ENCODE measurements around the gene ZSCAN18. TPM values are rescaled to one million over a fixed set of nuclear protein-coding genes. Genes with fewer than 3 reads are reported as not detected.

ZSCAN18 gene
- total RNA-seq, 1 experiment from 2014 or later = 0.12 TPM

- no peaks in the 10 kb centered on the region for H3K4me1 ChIP-seq (ENCODE audit: control insufficient read depth in 1 of 2, insufficient read depth in 2 of 2, low read length in 2 of 2)
- no peak for DNase-seq (ENCODE audit: low read depth, low spot score)
- ATAC-seq = no peak
- H4K20me1 ChIP-seq (ENCODE audit: insufficient read depth) = no peaks in the 10 kb centered on the region
- TF ChIP-seq CBX3 (IDR thresholded peaks at IDR 0.05; ENCODE audit: low read depth) (no peak), EGR1 (IDR thresholded peaks at IDR 0.05; ENCODE audit: low read depth) (no peak), RAD21 (IDR thresholded peaks at IDR 0.05; ENCODE audit: low read depth) (no peak), SRF (IDR thresholded peaks at IDR 0.05; ENCODE audit: low read depth) (no peak), POLR2A (IDR thresholded peaks at IDR 0.05; ENCODE audit: borderline replicate concordance, extremely low read depth, insufficient read depth, insufficient read length) (no peak), POLR2AphosphoS5 (IDR thresholded peaks at IDR 0.05; ENCODE audit: low read depth, low read length) (no peak), YY1 (IDR thresholded peaks at IDR 0.05; ENCODE audit: extremely low read depth, insufficient replicate concordance, low read depth, low read length) (no peak), TCF7L2 (IDR thresholded peaks at IDR 0.05; ENCODE audit: borderline replicate concordance, extremely low read depth, insufficient read depth, insufficient read length) (no peak), SIN3A (IDR thresholded peaks at IDR 0.05; ENCODE audit: low read depth) (no peak), EZH2phosphoT487 (IDR thresholded peaks at IDR 0.05; ENCODE audit: borderline replicate concordance) (no peak), ZBTB33 (IDR thresholded peaks at IDR 0.05; ENCODE audit: extremely low read depth, insufficient replicate concordance, low read length) (no peak), ELF1 (IDR thresholded peaks at IDR 0.05; ENCODE audit: borderline replicate concordance, low read depth) (no peak), REST (IDR thresholded peaks at IDR 0.05; ENCODE audit: low read depth) (no peak), FOSL1 (IDR thresholded peaks at IDR 0.05; ENCODE audit: low read depth) (no peak), SP1 (IDR thresholded peaks at IDR 0.05; ENCODE audit: low read depth) (no peak), CEBPB (IDR thresholded peaks at IDR 0.05; ENCODE audit: low read depth) (no peak), ZNF274 (IDR thresholded peaks at IDR 0.05; ENCODE audit: low read depth, low read length) (no peak)
- no peak overlapping the region for H3K4me2 ChIP-seq (ENCODE audit: low read length)
- no peaks in the 10 kb centered on the region for H3K9me2 ChIP-seq (ENCODE audit: insufficient read depth)
- H3K27me3 ChIP-seq (ENCODE audit: insufficient read depth, low read length) = no peaks in the 10 kb centered on the region
- intact Hi-C loops (cut with micrococcal nuclease) = no loop called here
- ChIA-PET POLR2A (no interaction called here), RAD21 (ENCODE audit: low non-redundant PET in 1 of 2, low total read pairs in 2 of 2, uncharacterized antibody in 2 of 2, unreplicated experiment in 2 of 2) (no interaction called here), CTCF (no interaction called here)
- no peaks in the 10 kb centered on the region for H3K79me2 ChIP-seq (ENCODE audit: insufficient read depth, low read length)
- no peak overlapping the region for H3K27ac ChIP-seq (ENCODE audit: low read depth, low read length)
- no peak overlapping the region for H2AFZ ChIP-seq (ENCODE audit: low read depth, low read length, poor library complexity, severe bottlenecking)
- no peak overlapping the region for H3K4me3 ChIP-seq (replicated peaks in 1 of 2; ENCODE audit: low read depth in 1 of 2, low read length in 2 of 2)
- H3K9me3 ChIP-seq (ENCODE audit: control insufficient read depth in 1 of 2, insufficient read depth in 1 of 2, low read depth in 1 of 2, low read length in 2 of 2) = peaks cover 7 to 20% of the 10 kb centered on the region in 2 experiments; a peak in 2 of 4 replicates
- BruUV-seq (replicated peaks) = no TSS peak
- no peaks in the 10 kb centered on the region for H3K36me3 ChIP-seq (ENCODE audit: control insufficient read depth in 1 of 2, insufficient read depth in 2 of 2, low read length in 2 of 2)
- H3K9ac ChIP-seq (ENCODE audit: low read length) = no peak overlapping the region
These were observed 41.2 kb downstream of the ZSCAN18 start for GRCh38 chr19:58056861-58057260.

All from HCT116 (cell line).